ENCODE data around the gene SBF1.

SBF1 gene

DNA sequence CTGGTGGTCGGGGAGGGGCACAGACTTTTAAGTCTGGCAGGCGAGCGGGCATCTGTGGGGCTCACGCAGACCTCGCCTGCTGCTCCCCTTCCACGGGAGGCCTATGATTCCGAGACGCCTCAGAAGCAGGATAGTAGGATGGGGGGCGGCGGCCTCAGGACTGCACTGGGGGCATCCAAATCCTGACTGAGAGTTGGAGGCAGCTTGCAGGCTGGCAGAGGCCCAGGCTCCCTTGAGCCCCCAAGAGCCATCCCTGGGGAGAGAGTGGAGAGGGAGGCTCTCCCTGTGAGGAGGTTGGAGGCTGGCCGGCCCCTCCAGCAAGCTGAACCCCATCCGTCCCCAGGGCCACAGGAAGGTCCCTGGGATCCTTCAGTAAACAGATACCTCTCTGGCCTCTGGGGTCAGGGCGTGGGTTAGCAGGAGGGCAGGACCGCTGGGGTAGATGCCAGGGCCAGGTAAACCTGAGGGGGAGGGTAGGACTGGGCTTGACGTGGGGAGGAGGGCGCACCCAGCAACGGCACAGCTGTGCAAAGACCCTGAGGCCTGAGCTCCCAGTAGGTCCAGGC, 33.3 kb downstream of the SBF1 start:
- Histone ChIP-seq H3K4me1 (ENCODE audit: insufficient read depth, insufficient read length) (peaks cover 2% of the 10 kb centered on the region), H3K36me3 (ENCODE audit: insufficient read depth, insufficient read length, low read length) (peaks cover 80% of the 10 kb centered on the region), H3K27me3 (ENCODE audit: insufficient read depth, insufficient read length) (no peaks in the 10 kb centered on the region), H3K9me3 (ENCODE audit: insufficient read depth, low read length) (no peaks in the 10 kb centered on the region), H3K4me3 (ENCODE audit: insufficient read length, low read depth) (no peak overlapping the region), H3K9ac (ENCODE audit: insufficient read length, low read depth) (no peak overlapping the region)
- DNase-seq (ENCODE audit: low read depth, low spot score): no peak
- no peak for TF ChIP-seq ZNF274 (IDR thresholded peaks at IDR 0.05; ENCODE audit: low read depth, low read length)
- TF ChIP-seq SUZ12 (IDR thresholded peaks at IDR 0.05; ENCODE audit: extremely low read depth, insufficient read depth, insufficient read length): no peak
- TF ChIP-seq YY1 (IDR thresholded peaks at IDR 0.05; ENCODE audit: insufficient read depth, insufficient read length): no peak

DNA sequence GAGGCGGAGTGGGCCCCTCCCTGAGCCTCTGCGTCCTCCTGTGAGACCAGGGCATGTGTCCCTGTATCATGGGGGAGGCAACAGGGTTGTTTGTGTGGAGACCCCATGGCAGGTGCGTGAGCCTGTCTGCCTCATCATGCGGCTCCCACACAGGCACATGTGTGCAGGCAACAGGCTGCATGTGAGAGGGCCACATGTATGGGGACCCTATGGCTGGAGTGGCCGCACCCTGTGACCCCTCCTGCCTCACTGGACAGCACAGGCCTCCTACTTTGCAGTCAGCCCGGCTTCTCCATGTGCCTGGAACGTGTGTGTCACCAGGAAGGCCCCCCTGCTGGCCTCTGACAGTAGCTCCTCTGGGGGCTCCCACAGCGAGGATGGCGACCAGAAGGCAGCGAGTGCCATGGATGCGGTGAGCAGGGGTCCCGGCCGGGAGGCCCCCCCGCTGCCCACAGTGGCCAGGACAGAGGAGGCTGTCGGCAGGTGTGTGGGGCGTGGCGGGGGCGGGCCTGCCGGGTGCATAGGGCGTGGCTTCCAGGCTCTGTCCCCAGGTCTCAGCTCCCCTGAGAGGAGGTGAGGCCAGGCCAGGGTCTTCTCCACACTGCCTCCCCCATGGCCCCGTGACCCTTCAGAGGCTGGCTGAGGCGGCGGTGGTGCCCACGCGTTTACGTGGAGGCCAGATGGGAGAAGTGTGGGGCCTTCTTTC, 34.1 kb downstream of the SBF1 start:
- no peaks in the 10 kb centered on the region for H3K9me3 ChIP-seq (ENCODE audit: insufficient read depth, low read length)
- no peak overlapping the region for H3K4me3 ChIP-seq (ENCODE audit: insufficient read length, low read depth)
- no peak overlapping the region for H3K9ac ChIP-seq (ENCODE audit: insufficient read length, low read depth)
- peaks cover 2% of the 10 kb centered on the region for H3K4me1 ChIP-seq (ENCODE audit: insufficient read depth, insufficient read length)
- H3K36me3 ChIP-seq (ENCODE audit: insufficient read depth, insufficient read length, low read length): peaks cover 81% of the 10 kb centered on the region
- TF ChIP-seq SUZ12 (IDR thresholded peaks at IDR 0.05; ENCODE audit: extremely low read depth, insufficient read depth, insufficient read length) (no peak), ZNF274 (IDR thresholded peaks at IDR 0.05; ENCODE audit: low read depth, low read length) (no peak), YY1 (IDR thresholded peaks at IDR 0.05; ENCODE audit: insufficient read depth, insufficient read length) (no peak)
- no peaks in the 10 kb centered on the region for H3K27me3 ChIP-seq (ENCODE audit: insufficient read depth, insufficient read length)
- no peak for DNase-seq (ENCODE audit: low read depth, low spot score)

DNA sequence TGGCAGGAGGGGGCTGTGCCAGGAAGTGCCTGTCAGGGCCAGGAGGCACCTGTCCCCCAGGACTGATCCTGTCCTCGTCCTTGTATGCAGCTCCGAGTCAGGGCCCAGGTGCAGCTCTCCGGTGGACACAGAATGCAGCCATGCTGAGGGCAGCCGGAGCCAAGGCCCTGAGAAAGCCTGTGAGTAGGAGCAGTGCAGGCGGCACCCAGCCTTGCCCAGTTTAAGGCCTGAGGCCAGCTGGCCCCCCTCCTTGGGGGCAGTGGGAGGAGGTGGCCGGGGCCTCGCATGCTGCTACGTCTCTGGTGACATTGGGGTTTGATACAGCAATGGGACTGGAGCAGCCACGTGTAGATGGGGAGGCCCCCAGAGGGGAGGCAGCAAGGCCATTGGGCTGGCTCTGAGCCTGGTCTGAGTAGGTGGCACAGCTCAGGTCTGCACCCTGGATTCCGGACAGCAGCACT, 34.9 kb downstream of the SBF1 start:
- Histone ChIP-seq H3K27me3 (ENCODE audit: insufficient read depth, insufficient read length) (no peaks in the 10 kb centered on the region), H3K9ac (ENCODE audit: insufficient read length, low read depth) (no peak overlapping the region), H3K9me3 (ENCODE audit: insufficient read depth, low read length) (no peaks in the 10 kb centered on the region), H3K4me1 (ENCODE audit: insufficient read depth, insufficient read length) (peaks cover 2% of the 10 kb centered on the region), H3K36me3 (ENCODE audit: insufficient read depth, insufficient read length, low read length) (peaks cover 81% of the 10 kb centered on the region), H3K4me3 (ENCODE audit: insufficient read length, low read depth) (no peak overlapping the region)
- no peak for DNase-seq (ENCODE audit: low read depth, low spot score)
- TF ChIP-seq SUZ12 (IDR thresholded peaks at IDR 0.05; ENCODE audit: extremely low read depth, insufficient read depth, insufficient read length) (no peak), ZNF274 (IDR thresholded peaks at IDR 0.05; ENCODE audit: low read depth, low read length) (no peak), YY1 (IDR thresholded peaks at IDR 0.05; ENCODE audit: insufficient read depth, insufficient read length) (no peak)

DNA sequence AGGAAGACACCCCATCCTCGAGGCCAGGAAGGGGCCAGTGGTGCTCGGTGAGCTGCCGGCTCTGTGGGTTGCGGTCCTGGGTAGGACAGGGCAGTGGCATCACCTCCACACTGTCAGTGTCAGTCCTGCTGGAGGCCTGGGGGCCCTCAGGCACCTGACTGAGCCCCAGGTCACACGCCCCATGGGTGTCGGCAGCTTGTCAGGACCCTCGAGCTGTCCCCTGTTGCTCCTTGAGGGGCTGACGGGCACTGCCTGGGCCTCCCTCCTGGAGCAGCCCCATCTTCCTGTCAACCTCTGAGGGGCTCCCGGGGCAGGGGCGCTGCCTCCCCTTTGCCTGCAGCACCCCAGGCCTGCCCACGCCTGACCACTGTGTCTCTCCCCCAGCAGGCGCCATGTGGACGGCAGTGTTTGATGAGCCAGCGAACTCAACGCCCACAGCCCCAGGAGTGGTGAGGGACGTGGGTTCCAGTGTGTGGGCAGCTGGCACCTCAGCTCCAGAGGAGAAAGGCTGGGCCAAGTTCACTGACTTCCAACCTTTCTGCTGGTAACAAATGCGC, 35.4 kb downstream of the SBF1 start:
- DNase-seq (ENCODE audit: low read depth, low spot score): no peak
- Histone ChIP-seq H3K36me3 (ENCODE audit: insufficient read depth, insufficient read length, low read length) (peaks cover 80% of the 10 kb centered on the region), H3K27me3 (ENCODE audit: insufficient read depth, insufficient read length) (no peaks in the 10 kb centered on the region), H3K9me3 (ENCODE audit: insufficient read depth, low read length) (no peaks in the 10 kb centered on the region), H3K4me3 (ENCODE audit: insufficient read length, low read depth) (no peak overlapping the region), H3K9ac (ENCODE audit: insufficient read length, low read depth) (no peak overlapping the region), H3K4me1 (ENCODE audit: insufficient read depth, insufficient read length) (no peaks in the 10 kb centered on the region)
- TF ChIP-seq SUZ12 (IDR thresholded peaks at IDR 0.05; ENCODE audit: extremely low read depth, insufficient read depth, insufficient read length) (no peak), ZNF274 (IDR thresholded peaks at IDR 0.05; ENCODE audit: low read depth, low read length) (no peak), YY1 (IDR thresholded peaks at IDR 0.05; ENCODE audit: insufficient read depth, insufficient read length) (no peak)

DNA sequence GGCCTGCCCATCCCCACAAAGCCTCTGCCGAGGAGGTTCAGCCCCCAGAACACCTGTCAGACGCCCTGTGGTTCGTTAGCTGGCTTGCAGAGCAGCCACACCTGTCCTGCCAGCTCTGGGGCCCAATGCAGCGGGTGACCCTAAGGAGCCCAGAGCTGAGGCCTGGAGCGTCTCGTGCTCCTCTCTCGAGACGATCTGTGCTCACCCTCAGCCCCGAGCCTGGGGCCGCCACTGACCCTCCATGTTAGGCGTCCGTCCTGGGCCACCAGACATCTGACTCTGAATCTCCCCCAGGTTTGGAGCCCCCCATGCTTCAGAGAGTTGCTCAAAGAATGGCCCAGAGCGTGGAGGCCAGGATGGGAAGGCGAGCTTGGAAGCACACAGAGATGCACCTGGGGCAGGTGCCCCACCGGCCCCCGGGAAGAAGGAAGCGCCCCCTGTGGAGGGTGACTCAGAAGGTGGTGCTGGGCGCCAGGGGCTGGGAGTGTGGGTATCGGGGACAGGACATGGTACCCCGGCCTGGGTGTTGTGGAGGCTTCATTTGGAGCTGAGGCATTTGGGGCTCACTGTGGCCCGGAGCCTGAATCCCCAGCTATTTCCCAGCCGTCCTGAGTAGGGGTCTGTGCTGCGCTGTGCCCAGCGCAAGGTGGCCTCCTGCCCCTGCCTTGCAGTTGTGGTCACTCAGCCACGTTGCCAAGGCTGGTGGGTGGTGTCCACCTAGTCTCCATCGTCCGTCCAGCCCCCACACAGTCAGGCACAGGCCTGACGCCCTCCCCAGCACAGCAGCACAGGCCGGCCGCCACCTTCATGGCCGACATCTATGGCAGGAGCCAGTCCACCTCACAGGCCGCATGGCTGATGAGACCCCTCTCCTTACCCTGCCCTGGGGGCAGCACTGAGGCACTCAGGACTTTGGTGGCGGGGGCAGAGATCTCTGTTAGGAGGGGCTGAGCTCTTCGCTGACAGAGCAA, 36.2 kb downstream of the SBF1 start:
- Histone ChIP-seq H3K9me3 (ENCODE audit: insufficient read depth, low read length) (no peaks in the 10 kb centered on the region), H3K4me1 (ENCODE audit: insufficient read depth, insufficient read length) (no peaks in the 10 kb centered on the region), H3K27me3 (ENCODE audit: insufficient read depth, insufficient read length) (no peaks in the 10 kb centered on the region), H3K9ac (ENCODE audit: insufficient read length, low read depth) (no peak overlapping the region), H3K4me3 (ENCODE audit: insufficient read length, low read depth) (no peak overlapping the region), H3K36me3 (ENCODE audit: insufficient read depth, insufficient read length, low read length) (peaks cover 75% of the 10 kb centered on the region)
- TF ChIP-seq ZNF274 (IDR thresholded peaks at IDR 0.05; ENCODE audit: low read depth, low read length): no peak
- TF ChIP-seq SUZ12 (IDR thresholded peaks at IDR 0.05; ENCODE audit: extremely low read depth, insufficient read depth, insufficient read length): no peak
- TF ChIP-seq YY1 (IDR thresholded peaks at IDR 0.05; ENCODE audit: insufficient read depth, insufficient read length): no peak
- no peak for DNase-seq (ENCODE audit: low read depth, low spot score)

DNA sequence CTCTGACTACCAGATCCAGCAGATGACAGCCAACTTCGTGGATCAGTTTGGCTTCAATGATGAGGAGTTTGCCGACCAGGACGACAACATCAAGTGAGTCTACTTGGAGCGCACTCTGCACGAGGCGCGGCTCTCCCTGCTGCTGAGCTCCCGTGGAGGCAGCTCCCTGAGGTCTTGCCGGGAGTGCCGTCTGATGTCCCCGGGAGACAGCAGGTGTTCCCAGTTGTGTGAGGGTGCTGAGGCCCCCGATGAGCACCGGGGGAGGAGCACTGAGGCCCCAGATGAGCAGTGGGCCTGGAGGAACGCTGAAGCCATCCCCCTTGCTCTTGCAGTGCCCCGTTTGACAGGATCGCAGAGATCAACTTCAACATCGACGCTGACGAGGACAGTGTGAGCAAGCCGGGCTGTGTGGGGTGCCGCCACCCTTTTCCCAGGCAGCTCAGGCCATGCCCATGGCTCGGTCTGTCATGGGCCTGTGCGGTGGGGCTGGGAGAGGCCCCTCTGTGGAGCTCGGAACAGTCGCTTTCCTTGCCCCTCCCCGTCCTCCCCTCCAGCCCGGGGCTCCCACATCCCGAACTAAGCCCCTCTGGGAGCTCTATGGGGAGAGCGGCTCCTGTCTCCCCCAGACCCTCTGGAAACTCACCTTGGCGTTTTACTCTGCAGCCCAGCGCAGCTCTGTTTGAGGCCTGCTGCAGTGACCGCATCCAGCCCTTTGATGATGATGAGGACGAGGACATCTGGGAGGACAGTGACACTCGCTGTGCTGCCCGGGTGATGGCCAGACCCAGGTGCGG, 37.1 kb downstream of the SBF1 start:
- no peaks in the 10 kb centered on the region for H3K27me3 ChIP-seq (ENCODE audit: insufficient read depth, insufficient read length)
- H3K4me1 ChIP-seq (ENCODE audit: insufficient read depth, insufficient read length): no peaks in the 10 kb centered on the region
- DNase-seq (ENCODE audit: low read depth, low spot score): no peak
- no peak overlapping the region for H3K4me3 ChIP-seq (ENCODE audit: insufficient read length, low read depth)
- H3K9me3 ChIP-seq (ENCODE audit: insufficient read depth, low read length): no peaks in the 10 kb centered on the region
- TF ChIP-seq SUZ12 (IDR thresholded peaks at IDR 0.05; ENCODE audit: extremely low read depth, insufficient read depth, insufficient read length): no peak
- TF ChIP-seq YY1 (IDR thresholded peaks at IDR 0.05; ENCODE audit: insufficient read depth, insufficient read length): no peak
- no peak for TF ChIP-seq ZNF274 (IDR thresholded peaks at IDR 0.05; ENCODE audit: low read depth, low read length)
- H3K36me3 ChIP-seq (ENCODE audit: insufficient read depth, insufficient read length, low read length): peaks cover 71% of the 10 kb centered on the region
- H3K9ac ChIP-seq (ENCODE audit: insufficient read length, low read depth): no peak overlapping the region
